Vagina (tissue), 2 donors: ENCODE measurements around the gene NFAT5.

Experiments used
- CTCF ChIP-seq, 3 experiments: fragments of 450-650 bp in 2 of 3; fragments of 200-600 bp in 1 of 3; sonication (generic) in 1 of 3; IDR thresholded peaks; one replicate each; pipeline ENCODE4 v1.5.1; 2017 to 2019; ENCODE audit warnings: antibody characterized with exemption in 3 of 3, mild to moderate bottlenecking in 2 of 3, moderate library complexity in 2 of 3
- POLR2A ChIP-seq, 2 donors: fragments of 450-650 bp; IDR thresholded peaks; one replicate each; pipeline ENCODE4 v1.6.1; 2017; ENCODE audit warnings: antibody characterized with exemption in 2 of 2, mild to moderate bottlenecking in 2 of 2, moderate library complexity in 2 of 2
- POLR2AphosphoS5 ChIP-seq, 2 donors: sonication (generic); formaldehyde crosslinking; IDR thresholded peaks; one replicate each; pipeline ENCODE4 v1.9.0; 2017; ENCODE audit warnings: antibody characterized with exemption in 2 of 2, mild to moderate bottlenecking in 2 of 2, low read depth in 1 of 2; ENCODE audit not compliant: insufficient read depth in 1 of 2

DNA sequence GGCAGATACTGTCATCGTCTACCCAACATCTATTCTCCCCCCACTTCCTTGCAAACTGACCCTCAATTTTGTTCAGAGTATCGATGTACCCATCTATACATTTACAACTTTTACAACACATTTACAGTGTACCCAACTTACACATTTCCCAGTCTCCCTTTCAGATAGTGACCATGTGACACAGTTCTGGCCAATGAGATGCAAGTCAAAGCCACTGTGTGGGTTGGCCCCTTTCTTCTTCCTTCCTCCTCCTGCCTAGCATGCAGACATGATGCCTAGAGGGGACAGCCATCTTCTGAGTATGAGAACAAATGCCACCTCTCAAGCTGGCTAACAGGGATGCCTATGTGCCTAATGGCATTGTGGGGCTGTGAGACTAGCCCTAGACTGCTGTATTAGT is 11.3 kb upstream of the NFAT5 start:
- TF ChIP-seq CTCF (IDR thresholded peaks at IDR 0.05) (no peak), POLR2A (IDR thresholded peaks at IDR 0.05) (no peak), POLR2AphosphoS5 (IDR thresholded peaks at IDR 0.05; ENCODE audit: insufficient read depth in 1 of 2, low read depth in 1 of 2) (no peak)
